Duodenal mucosa (tissue), 2 donors: Measurements from ENCODE around the gene CYSRT1.
A peak's percentile ranks its signal among the peaks of the same experiment; 100 is the strongest.

Source experiments
- H3K27ac ChIP-seq: one replicate; pipeline ENCODE4 v1.7.0; 2013; ENCODE audit warnings: low read depth, low read length
- H3K27me3 ChIP-seq, 2 donors: one replicate each; pipeline ENCODE4 v1.7.0; 2013; ENCODE audit warnings: low read length in 2 of 2, control low read depth in 1 of 2; ENCODE audit not compliant: insufficient read depth in 2 of 2, control insufficient read depth in 1 of 2
- H3K36me3 ChIP-seq, 2 donors: one replicate each; pipeline ENCODE4 v1.7.0; 2013; ENCODE audit warnings: low read length in 2 of 2, control low read depth in 1 of 2; ENCODE audit not compliant: insufficient read depth in 2 of 2, control insufficient read depth in 1 of 2
- H3K4me1 ChIP-seq, 2 donors: one replicate each; pipeline ENCODE4 v1.7.0; 2013; ENCODE audit warnings: low read length in 2 of 2, control low read depth in 1 of 2; ENCODE audit not compliant: insufficient read depth in 2 of 2, control insufficient read depth in 1 of 2
- H3K4me3 ChIP-seq, 2 donors: one replicate each; pipeline ENCODE4 v1.7.0; 2013; ENCODE audit warnings: low read length in 2 of 2, low read depth in 1 of 2
- H3K9ac ChIP-seq, 2 donors: one replicate each; pipeline ENCODE4 v1.7.0; 2013; ENCODE audit warnings: low read length in 2 of 2, low read depth in 1 of 2
- H3K9me3 ChIP-seq, 2 donors: one replicate each; pipeline ENCODE4 v1.7.0; 2013; ENCODE audit warnings: low read length in 2 of 2, control low read depth in 1 of 2; ENCODE audit not compliant: control insufficient read depth in 1 of 2

The CYSRT1 gene

DNA sequence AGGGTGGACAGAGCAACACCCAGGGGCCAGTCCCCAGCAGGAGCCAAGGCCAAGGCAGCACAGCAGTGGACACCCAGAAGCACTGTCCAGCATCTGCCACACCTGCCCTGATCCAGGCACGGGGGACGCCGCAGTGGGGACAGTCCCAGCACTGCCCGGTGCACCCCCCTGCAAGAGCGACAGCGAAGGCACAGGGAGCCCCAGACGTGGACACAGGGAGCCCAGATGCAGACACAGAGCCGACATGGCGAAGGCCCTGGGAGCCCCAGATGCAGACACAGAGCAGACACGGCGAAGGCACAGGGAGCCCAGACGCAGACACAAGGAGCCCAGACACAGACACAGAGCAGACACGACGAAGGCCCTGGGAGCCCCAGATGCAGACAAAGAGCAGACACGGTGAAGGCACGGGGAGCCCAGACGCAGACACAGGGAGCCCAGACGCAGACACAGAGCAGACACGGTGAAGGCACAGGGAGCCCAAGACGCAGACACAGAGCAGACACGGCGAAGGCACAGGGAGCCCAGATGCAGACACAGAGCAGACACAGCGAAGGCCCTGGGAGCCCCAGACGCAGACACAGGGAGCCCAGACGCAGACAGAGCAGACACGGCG lies 40.9 kb upstream of the CYSRT1 start:
- H3K36me3 ChIP-seq = peaks cover 24 to 78% of the 10 kb centered on the region in 2 donors
- H3K4me3 ChIP-seq = no peak overlapping the region
- H3K27ac ChIP-seq = no peak overlapping the region
- H3K9me3 ChIP-seq = no peaks in the 10 kb centered on the region
- no peaks in the 10 kb centered on the region for H3K27me3 ChIP-seq
- no peak overlapping the region for H3K9ac ChIP-seq
- H3K4me1 ChIP-seq = peaks cover 18 to 25% of the 10 kb centered on the region in 2 donors

DNA sequence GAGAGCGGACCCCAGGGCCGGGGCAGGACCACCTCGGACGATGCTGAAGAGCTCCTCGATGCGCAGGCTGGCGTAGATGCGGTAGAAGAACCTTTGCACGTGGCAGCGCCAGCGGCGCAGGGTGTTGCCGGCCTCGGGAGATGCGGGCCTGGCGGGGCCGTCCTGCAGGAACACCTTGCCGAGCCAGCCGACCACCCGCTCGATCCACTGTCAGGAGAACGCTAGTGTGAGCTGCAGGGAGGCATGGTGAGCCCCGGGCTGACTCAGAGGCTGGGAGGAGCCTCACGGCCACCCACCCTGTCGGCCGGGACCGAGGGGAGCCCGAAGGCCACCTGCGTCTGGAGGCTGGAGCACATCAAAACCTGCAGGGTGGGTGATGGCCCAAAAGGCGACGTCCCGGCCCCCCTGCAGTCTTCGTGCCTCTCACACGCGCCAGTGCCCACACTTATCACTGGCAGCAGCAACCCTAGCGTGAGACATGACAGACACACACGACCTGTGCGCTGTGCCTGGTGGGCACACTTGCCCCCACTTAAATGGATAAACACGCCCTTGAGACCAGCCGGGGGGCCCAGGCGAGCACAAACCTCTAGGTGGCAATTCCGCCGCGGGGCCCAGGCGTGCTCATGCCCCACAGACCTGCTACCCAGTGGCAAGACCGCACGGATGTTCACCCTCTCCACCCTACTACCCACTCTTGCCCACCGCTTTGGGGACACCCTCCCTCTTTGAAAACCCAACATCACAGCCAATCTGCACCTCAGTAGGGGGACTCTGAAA lies 39.9 kb upstream of the CYSRT1 start:
- H3K36me3 ChIP-seq = peaks cover 21 to 69% of the 10 kb centered on the region in 2 donors

DNA sequence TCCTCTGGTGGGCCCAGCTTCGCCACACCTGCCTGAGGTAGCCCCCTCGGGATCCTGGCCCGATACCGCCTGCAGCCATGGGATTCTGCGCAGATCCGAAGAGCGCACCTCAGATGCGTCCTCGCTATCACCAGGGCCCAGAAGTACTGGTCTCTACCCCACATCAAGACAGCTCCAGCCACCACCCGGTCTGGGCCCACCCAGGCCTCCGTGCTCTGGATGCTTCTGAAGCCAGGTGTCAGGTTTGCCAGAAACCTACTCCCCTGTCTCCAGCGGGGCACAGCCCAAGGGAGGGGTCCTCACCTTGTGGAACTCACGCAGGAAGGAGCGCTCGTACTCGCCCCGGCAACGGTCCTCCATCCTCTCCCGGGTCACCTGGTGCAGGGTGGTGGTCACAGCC lies 39.1 kb upstream of the CYSRT1 start:
- H3K36me3 ChIP-seq = peaks cover 19 to 69% of the 10 kb centered on the region in 2 donors

More for the DNA sequence above, 39.9 kb upstream of the CYSRT1 start:
- Histone ChIP-seq H3K27ac (no peak overlapping the region), H3K27me3 (no peaks in the 10 kb centered on the region), H3K4me3 (no peak overlapping the region), H3K4me1 (peaks cover 27 to 34% of the 10 kb centered on the region in 2 donors), H3K9ac (no peak overlapping the region), H3K9me3 (no peaks in the 10 kb centered on the region)

DNA sequence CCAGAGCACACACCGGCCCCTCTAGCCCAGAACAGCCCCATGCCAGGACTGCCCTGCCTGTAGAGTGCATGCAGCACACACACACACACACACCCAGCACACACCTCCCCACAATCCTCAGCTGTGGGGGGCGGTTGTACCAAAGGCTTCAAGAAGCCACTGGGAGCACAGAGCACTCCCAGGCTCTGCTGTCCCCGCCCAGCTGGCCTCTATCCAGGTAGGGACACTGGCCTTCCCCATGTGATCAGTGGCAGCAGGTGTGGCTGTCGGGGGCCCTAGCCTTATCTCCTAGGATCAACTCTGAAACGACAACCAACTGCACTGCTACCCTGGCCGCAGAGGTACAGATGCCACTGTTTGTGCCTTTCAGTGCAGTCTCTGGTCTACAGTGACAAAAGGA lies 38.6 kb upstream of the CYSRT1 start:
- Histone ChIP-seq H3K9me3 (no peaks in the 10 kb centered on the region), H3K27me3 (no peaks in the 10 kb centered on the region), H3K4me1 (peaks cover 35 to 46% of the 10 kb centered on the region in 2 donors), H3K9ac (no peak overlapping the region), H3K27ac (no peak overlapping the region), H3K36me3 (peaks cover 23 to 68% of the 10 kb centered on the region in 2 donors), H3K4me3 (peak overlapping the region in 1 of 2 donors; percentile 99)

More for the DNA sequence above, 39.1 kb upstream of the CYSRT1 start:
- H3K9me3 ChIP-seq = no peaks in the 10 kb centered on the region
- peaks cover 35 to 43% of the 10 kb centered on the region in 2 donors for H3K4me1 ChIP-seq
- no peak overlapping the region for H3K9ac ChIP-seq
- no peak overlapping the region for H3K27ac ChIP-seq
- H3K27me3 ChIP-seq = no peaks in the 10 kb centered on the region
- no peak overlapping the region for H3K4me3 ChIP-seq

DNA sequence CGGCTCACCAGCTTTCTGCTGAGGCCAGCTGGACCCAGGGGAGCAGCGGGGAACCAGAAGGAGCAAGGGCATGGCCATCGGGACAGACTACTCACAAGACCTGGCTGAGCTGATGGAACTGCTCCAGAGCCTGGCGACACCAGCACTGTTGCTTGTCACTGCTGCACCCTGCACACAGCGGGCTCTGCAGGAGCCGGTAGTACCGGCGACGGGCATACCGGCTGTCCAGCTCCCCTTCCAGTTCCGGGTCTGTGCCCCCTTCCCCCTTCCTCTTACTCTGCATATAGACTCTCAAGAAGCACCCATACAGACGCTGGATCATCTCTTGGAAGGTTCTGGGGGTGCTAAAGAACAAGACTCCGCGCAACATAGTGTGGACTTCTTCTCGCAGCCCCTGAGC lies 37.6 kb upstream of the CYSRT1 start:
- Histone ChIP-seq H3K4me3 (peak overlapping the region; percentile 95 to 99), H3K4me1 (peaks cover 35 to 50% of the 10 kb centered on the region in 2 donors), H3K9me3 (no peaks in the 10 kb centered on the region), H3K27ac (no peak overlapping the region), H3K9ac (peak overlapping the region; percentile 72 to 98), H3K27me3 (no peaks in the 10 kb centered on the region), H3K36me3 (peaks cover 25 to 73% of the 10 kb centered on the region in 2 donors)

DNA sequence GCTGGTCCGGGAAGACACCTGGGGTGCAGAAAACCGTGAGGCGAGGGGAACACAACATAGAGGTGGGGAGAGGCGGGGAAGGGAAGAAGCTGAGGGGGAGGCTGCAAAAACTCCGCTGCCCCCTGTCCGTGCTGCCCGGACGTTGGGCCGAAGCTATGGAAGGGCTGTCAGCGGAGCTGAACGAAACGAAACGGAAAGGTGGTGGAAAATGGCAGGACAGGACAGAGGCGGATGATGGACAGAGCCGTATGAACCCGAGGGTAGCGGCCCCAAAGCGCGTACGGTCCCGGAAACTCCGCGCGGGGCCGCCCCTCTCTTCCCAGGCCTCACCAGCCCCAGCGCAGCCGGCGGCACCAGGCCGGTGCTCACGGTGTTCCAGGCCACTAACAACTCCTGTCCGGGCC lies 36.9 kb upstream of the CYSRT1 start:
- Histone ChIP-seq H3K9ac (peak overlapping the region; percentile 72 to 98), H3K27ac (peak overlapping the region; percentile 95), H3K4me3 (peak overlapping the region; percentile 95 to 99), H3K36me3 (peaks cover 28 to 72% of the 10 kb centered on the region in 2 donors), H3K27me3 (no peaks in the 10 kb centered on the region), H3K4me1 (peaks cover 35 to 50% of the 10 kb centered on the region in 2 donors), H3K9me3 (no peaks in the 10 kb centered on the region)

DNA sequence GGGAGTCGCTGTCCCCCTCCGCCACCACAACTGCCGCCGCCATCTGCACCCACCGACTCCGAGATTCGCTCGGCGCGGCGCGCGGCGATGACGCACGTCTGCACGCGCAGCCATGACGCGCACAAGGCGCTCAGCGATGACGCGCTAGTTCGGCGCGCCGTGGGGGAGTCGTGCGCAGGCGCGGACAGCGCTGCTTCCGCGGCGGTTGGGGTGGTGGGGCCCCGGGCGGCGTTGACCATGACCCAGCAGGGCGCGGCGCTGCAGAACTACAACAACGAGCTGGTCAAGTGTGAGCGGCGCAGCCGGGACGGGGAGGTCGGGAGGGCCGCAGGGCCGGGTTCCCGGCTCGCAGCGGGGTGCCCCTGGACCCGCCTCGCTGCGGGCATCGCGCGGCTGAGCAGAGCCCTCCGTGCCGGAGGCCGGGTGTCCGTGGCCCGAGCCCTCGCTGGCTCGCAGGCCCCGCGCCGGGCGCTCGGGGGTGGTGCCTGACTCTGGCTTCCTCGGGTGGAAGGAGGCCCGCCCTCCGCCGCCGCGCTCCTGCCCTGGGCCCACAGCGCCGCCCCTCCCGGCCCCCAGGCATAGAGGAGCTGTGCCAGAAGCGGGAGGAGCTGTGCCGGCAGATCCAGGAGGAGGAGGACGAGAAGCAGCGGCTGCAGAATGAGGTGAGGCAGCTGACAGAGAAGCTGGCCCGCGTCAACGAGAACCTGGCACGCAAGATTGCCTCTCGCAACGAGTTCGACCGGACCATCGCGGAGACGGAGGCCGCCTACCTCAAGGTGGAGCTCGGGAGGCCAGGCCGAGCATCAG lies 36.3 kb upstream of the CYSRT1 start, which contains the start of the genes ANAPC2 and SSNA1:
Gene ANAPC2, minus strand, starts transcription at position 71 of the 807 bp plus-strand sequence. Its CDS starts 28 bp downstream, at position 43.
Gene SSNA1, plus strand, starts transcription at position 187 of the 807 bp plus-strand sequence. Its CDS starts 51 bp downstream, at position 238.
- H3K36me3 ChIP-seq = peaks cover 23 to 66% of the 10 kb centered on the region in 2 donors
- peak within 1 kb of the TSS; percentile 72 to 98 for H3K9ac ChIP-seq
- H3K4me3 ChIP-seq = peak within 1 kb of the TSS; percentile 95 to 99
- no peaks in the 10 kb centered on the region for H3K27me3 ChIP-seq
- peaks cover 35 to 50% of the 10 kb centered on the region in 2 donors for H3K4me1 ChIP-seq
- H3K27ac ChIP-seq = peak within 1 kb of the TSS; percentile 95
- no peaks in the 10 kb centered on the region for H3K9me3 ChIP-seq

DNA sequence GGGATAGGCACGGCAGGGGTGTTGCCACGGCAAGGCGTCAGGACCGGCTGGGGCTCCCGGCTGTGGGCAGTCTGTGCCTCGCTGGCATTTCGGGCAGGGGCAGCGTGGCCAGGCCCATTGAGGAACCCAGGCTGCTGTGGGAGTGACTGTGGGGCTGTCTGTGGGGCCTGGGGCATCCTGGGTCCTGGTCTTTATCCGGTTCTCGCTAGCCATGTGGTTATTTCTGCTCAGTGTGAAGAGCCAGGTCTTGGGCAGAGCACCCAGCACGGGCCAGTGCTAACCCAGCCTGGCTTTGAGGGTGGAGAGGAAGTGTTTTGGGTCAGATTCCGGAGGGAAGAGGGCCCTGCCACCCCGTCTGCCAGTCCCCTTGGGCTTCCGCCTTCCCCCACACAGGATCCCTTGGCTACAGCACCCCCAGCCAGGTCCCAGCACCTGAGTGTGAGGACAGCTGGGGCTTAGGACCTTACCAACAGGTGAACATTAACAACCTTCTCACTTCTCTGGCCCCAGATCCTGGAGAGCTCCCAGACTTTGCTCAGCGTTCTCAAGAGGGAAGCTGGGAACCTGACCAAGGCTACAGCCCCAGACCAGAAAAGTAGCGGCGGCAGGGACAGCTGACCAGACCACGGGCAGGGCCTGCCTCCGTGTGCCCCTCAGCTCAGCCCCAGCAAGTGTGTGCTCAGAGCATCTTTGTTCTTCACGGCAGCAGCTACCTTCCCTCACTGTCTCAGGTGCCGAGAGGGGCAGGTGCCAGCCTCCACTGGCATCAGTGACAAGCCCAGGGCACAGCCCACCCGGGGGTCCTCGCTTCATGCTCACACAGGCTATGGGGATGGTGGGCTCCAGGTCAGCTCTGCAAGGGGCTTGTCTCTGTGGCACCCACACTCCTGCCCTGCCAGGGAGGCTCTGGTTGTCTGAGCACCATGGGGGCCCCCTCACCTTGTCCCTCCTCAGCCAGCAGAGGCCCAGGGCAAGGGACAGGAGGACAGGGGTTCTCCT lies 35.4 kb upstream of the CYSRT1 start:
- peak overlapping the region; percentile 72 to 98 for H3K9ac ChIP-seq
- peaks cover 36 to 53% of the 10 kb centered on the region in 2 donors for H3K4me1 ChIP-seq
- H3K27me3 ChIP-seq = no peaks in the 10 kb centered on the region
- H3K4me3 ChIP-seq = peak overlapping the region; percentile 95 to 99
- no peaks in the 10 kb centered on the region for H3K9me3 ChIP-seq
- peak overlapping the region; percentile 95 for H3K27ac ChIP-seq
- H3K36me3 ChIP-seq = peaks cover 18 to 57% of the 10 kb centered on the region in 2 donors

DNA sequence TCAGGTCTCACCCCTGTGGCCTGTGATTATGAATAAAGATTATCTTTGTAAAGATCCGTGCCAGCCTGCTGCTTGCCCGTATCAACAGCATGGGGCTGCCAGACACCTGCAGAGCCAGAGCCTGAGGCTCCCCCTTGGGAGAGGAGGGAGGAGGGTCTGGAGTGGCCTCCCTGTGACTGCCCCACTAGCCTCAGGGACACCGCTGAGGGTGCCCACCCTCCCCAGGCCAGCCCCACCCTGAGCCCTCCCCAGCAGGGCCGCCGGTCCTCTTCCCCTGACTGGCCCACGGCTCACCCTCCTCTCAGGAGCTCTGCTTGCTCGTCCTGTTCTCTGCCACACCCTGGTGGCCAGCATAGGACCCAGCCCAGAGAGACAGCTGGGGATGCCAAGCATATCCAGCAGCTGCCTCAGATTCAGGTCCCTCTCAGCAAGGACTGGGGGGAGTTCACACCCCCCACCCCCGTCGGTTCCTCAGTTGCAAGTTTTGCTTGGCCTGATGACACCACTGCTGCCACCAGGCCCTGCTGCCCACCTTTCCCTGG lies 34.6 kb upstream of the CYSRT1 start:
- peak overlapping the region in 1 of 2 donors; percentile 95 for H3K4me3 ChIP-seq
- peak overlapping the region; percentile 20 for H3K27ac ChIP-seq
- H3K9me3 ChIP-seq = no peaks in the 10 kb centered on the region
- peaks cover 44 to 61% of the 10 kb centered on the region in 2 donors for H3K4me1 ChIP-seq
- peaks cover 18 to 49% of the 10 kb centered on the region in 2 donors for H3K36me3 ChIP-seq
- no peaks in the 10 kb centered on the region for H3K27me3 ChIP-seq
- H3K9ac ChIP-seq = no peak overlapping the region
